ENCODE results near the gene STOX1. TPM values are rescaled to one million over a fixed set of nuclear protein-coding genes. Genes with fewer than 3 reads are reported as not detected.
"Not testable (repeated sequence)": the region's sequence is repeated elsewhere in the genome, so short reads cannot be mapped to it uniquely, and the experiment has no call there.

Gene STOX1
- total RNA-seq, 1 donor from 2014 or later: 7.0 TPM

- no peak for DNase-seq
These were observed 2.6 kb downstream of the STOX1 start for GRCh38 chr10:68829952-68830351.

GRCh38 chr10:68831961-68832455, 4.7 kb downstream of the STOX1 start:
- DNase-seq: no peak

GRCh38 chr10:68832601-68833000, 5.3 kb downstream of the STOX1 start:
- DNase-seq: no peak

- DNase-seq: no peak
These were observed 10.4 kb downstream of the STOX1 start for GRCh38 chr10:68837626-68838322.

GRCh38 chr10:68840650-68841049, 13.3 kb downstream of the STOX1 start:
- not testable (repeated sequence) for DNase-seq

GRCh38 chr10:68848281-68848680, 20.9 kb downstream of the STOX1 start:
- DNase-seq: no peak

- DNase-seq: no peak
These were observed 21.5 kb downstream of the STOX1 start for GRCh38 chr10:68848806-68849205.

GRCh38 chr10:68856352-68856751, 29.0 kb downstream of the STOX1 start:
- DNase-seq: no peak

GRCh38 chr10:68857005-68857404, 29.7 kb downstream of the STOX1 start:
- DNase-seq: no peak

- DNase-seq: no peak
These were observed 33.9 kb downstream of the STOX1 start for GRCh38 chr10:68861253-68861652.

GRCh38 chr10:68864611-68865010, 37.3 kb downstream of the STOX1 start:
- no peak for DNase-seq

- DNase-seq: not testable (repeated sequence)
These were observed 40.8 kb downstream of the STOX1 start for GRCh38 chr10:68868173-68868572.

GRCh38 chr10:68869623-68870022, 42.3 kb downstream of the STOX1 start:
- DNase-seq: no peak

GRCh38 chr10:68870061-68870460, 42.7 kb downstream of the STOX1 start:
- no peak for DNase-seq

- no peak for DNase-seq
These were observed 43.3 kb downstream of the STOX1 start for GRCh38 chr10:68870545-68871104.

- DNase-seq: no peak
These were observed 43.9 kb downstream of the STOX1 start for GRCh38 chr10:68871105-68871711.

GRCh38 chr10:68871731-68872342, 44.5 kb downstream of the STOX1 start:
- no peak for DNase-seq

GRCh38 chr10:68876246-68877138, 49.2 kb downstream of the STOX1 start:
- DNase-seq: no peak

- no peak for DNase-seq
These were observed 50.3 kb downstream of the STOX1 start for GRCh38 chr10:68877482-68878110.

GRCh38 chr10:68878496-68878895, 51.2 kb downstream of the STOX1 start:
- no peak for DNase-seq

- no peak for DNase-seq
These were observed 52.3 kb downstream of the STOX1 start for GRCh38 chr10:68879628-68880027.

GRCh38 chr10:68880181-68880580, 52.9 kb downstream of the STOX1 start:
- no peak for DNase-seq
